ENCODE data around the gene CD84. TPM values are rescaled to one million over a fixed set of nuclear protein-coding genes. Genes with fewer than 3 reads are reported as not detected.
A peak's percentile ranks its signal among the peaks of the same experiment; 100 is the strongest.

CD84 gene
- total RNA-seq, 2 experiments from 2014 or later = 22.2 to 23.4 TPM

DNA sequence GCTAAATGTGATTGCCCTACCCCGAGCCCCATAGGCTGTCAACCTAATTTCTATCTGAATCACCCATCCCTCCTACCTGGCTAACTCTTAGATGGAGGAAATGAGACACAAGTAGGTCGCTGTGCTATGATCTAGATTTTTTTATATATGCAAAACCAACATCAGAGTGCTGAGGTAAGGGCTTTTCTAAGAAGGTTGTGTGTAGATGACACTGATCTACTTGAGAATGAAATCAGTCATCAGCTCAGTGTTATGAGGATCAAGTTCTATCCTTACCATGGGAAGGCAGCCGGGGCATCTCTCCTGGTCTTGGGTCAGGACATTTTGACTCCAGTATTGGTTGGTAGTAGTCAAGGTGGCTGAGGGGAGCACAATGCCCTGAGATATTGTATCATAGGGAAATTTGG lies 43.9 kb upstream of the CD84 start:
- intact Hi-C loops (cut with micrococcal nuclease; ENCODE audit: unreplicated experiment) = loop anchor here (5.0 kb wide), 1 partner anchor 174 kb away; the partner anchor contains the start of gene LY9
- POLR2A ChIA-PET = interaction anchor here (0.5 to 3.1 kb wide), 8 partner anchors 17 to 100 kb away, joined by 3 to 14 read pairs (median 4); no protein-coding TSS in a partner anchor
- Histone ChIP-seq H3K27ac (ENCODE audit: low read depth, low read length, poor library complexity, severe bottlenecking) (peak overlapping the region; percentile 87), H3K9me3 (ENCODE audit: low read length) (peaks cover 10% of the 10 kb centered on the region; the same call in 1 of the 2 replicates), H3K4me1 (ENCODE audit: insufficient read depth, low read length, poor library complexity, severe bottlenecking) (peaks cover 100% of the 10 kb centered on the region), H3K4me3 (ENCODE audit: low read depth, low read length, poor library complexity, severe bottlenecking) (peak overlapping the region; percentile 43), H3K79me2 (ENCODE audit: insufficient read depth, low read depth, low read length) (no peaks in the 10 kb centered on the region), H3K9me2 (ENCODE audit: insufficient read depth, low read length) (no peaks in the 10 kb centered on the region), H4K20me1 (ENCODE audit: insufficient read depth, low read length) (no peaks in the 10 kb centered on the region), H3K4me2 (ENCODE audit: low read length) (peak overlapping the region; percentile 67), H3K36me3 (ENCODE audit: insufficient read depth, low read length) (0 out of 2 replicates have a peak, but pooled peaks cover 8% of the 10 kb centered on the region), H2AFZ (ENCODE audit: low read length) (peak overlapping the region; percentile 75; the same call in 1 of the 2 replicates)
- CTCF ChIA-PET (ENCODE audit: unreplicated experiment) = interaction anchor here (0.5 to 2.4 kb wide), 2 partner anchors 52 to 179 kb away, joined by 3 to 12 read pairs; no protein-coding TSS in a partner anchor
- BruUV-seq (replicated peaks) = no TSS peak
- peak; percentile 56 for DNase-seq (ENCODE audit: low spot score)
- TF ChIP-seq, protein P1, sequence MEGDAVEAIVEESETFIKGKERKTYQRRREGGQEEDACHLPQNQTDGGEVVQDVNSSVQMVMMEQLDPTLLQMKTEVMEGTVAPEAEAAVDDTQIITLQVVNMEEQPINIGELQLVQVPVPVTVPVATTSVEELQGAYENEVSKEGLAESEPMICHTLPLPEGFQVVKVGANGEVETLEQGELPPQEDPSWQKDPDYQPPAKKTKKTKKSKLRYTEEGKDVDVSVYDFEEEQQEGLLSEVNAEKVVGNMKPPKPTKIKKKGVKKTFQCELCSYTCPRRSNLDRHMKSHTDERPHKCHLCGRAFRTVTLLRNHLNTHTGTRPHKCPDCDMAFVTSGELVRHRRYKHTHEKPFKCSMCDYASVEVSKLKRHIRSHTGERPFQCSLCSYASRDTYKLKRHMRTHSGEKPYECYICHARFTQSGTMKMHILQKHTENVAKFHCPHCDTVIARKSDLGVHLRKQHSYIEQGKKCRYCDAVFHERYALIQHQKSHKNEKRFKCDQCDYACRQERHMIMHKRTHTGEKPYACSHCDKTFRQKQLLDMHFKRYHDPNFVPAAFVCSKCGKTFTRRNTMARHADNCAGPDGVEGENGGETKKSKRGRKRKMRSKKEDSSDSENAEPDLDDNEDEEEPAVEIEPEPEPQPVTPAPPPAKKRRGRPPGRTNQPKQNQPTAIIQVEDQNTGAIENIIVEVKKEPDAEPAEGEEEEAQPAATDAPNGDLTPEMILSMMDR (conservative IDR thresholded peaks at IDR 0.05; ENCODE audit: low read length) = no peak
- no peak for TF ChIP-seq EZH2phosphoT487 (IDR thresholded peaks at IDR 0.05; ENCODE audit: borderline replicate concordance, low read depth, low read length)

DNA sequence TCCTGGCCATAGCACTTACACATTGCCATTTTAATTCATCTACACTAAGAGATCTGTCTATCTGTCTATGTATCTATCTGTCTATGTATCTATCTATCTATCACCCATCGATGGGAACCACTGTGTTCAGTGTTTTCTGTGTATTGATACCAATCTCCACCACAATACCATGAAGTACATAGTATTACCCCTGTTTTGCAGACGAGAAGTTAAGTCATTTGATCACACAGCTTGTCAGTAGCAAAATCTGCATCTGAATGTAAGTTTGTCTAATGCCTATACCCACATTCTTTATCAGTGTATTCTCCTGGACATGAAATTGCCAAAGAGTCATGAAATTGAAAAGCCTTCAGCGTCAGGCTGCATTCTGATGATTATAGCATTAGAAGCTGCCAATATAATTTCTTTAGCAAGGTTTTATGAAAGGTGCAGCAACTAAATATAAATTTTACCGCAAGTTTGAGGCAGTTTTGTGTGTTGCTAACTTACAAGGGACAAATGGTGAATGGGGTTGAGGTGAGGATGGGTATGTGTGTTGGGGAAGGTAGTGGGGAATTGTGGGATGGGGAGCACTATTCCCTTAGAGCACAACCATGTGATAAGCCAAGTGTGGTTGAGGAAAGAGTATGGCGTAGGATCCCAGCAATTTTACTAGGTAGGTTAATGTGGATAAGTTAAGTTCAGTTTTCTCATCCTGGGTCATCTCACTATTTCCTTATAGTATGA lies 43.4 kb upstream of the CD84 start:
- no peak for DNase-seq (ENCODE audit: low spot score)
- Histone ChIP-seq H3K4me2 (ENCODE audit: low read length) (peak overlapping the region; percentile 67), H3K9me3 (ENCODE audit: low read length) (peaks cover 10% of the 10 kb centered on the region; the same call in 1 of the 2 replicates), H3K4me3 (ENCODE audit: low read depth, low read length, poor library complexity, severe bottlenecking) (peak overlapping the region; percentile 43), H3K36me3 (ENCODE audit: insufficient read depth, low read length) (0 out of 2 replicates have a peak, but pooled peaks cover 8% of the 10 kb centered on the region), H4K20me1 (ENCODE audit: insufficient read depth, low read length) (no peaks in the 10 kb centered on the region), H3K79me2 (ENCODE audit: insufficient read depth, low read depth, low read length) (no peaks in the 10 kb centered on the region), H3K9me2 (ENCODE audit: insufficient read depth, low read length) (no peaks in the 10 kb centered on the region), H3K4me1 (ENCODE audit: insufficient read depth, low read length, poor library complexity, severe bottlenecking) (peaks cover 100% of the 10 kb centered on the region), H2AFZ (ENCODE audit: low read length) (peak overlapping the region; percentile 75; the same call in 1 of the 2 replicates), H3K27ac (ENCODE audit: low read depth, low read length, poor library complexity, severe bottlenecking) (peak overlapping the region; percentile 87)
- intact Hi-C loops (cut with micrococcal nuclease; ENCODE audit: unreplicated experiment) = loop anchor here (5.0 kb wide), 1 partner anchor 175 kb away; the partner anchor contains the start of gene LY9
- BruUV-seq (replicated peaks) = no TSS peak
- POLR2A ChIA-PET = interaction anchor here (0.5 to 3.1 kb wide), 15 partner anchors 13 to 368 kb away, joined by 3 to 14 read pairs (median 4); no protein-coding TSS in a partner anchor
- TF ChIP-seq, protein P1 (conservative IDR thresholded peaks at IDR 0.05; ENCODE audit: low read length) = no peak
- no peak for TF ChIP-seq EZH2phosphoT487 (IDR thresholded peaks at IDR 0.05; ENCODE audit: borderline replicate concordance, low read depth, low read length)
- CTCF ChIA-PET (ENCODE audit: unreplicated experiment) = interaction anchor here (0.5 to 2.4 kb wide), 2 partner anchors 52 to 179 kb away, joined by 3 to 12 read pairs; no protein-coding TSS in a partner anchor

All from OCI-LY7 (cell line).